ENCODE results near the gene COL15A1.
"Not testable (repeated sequence)": the region's sequence is repeated elsewhere in the genome, so short reads cannot be mapped to it uniquely, and the experiment has no call there.

Gene COL15A1

DNA sequence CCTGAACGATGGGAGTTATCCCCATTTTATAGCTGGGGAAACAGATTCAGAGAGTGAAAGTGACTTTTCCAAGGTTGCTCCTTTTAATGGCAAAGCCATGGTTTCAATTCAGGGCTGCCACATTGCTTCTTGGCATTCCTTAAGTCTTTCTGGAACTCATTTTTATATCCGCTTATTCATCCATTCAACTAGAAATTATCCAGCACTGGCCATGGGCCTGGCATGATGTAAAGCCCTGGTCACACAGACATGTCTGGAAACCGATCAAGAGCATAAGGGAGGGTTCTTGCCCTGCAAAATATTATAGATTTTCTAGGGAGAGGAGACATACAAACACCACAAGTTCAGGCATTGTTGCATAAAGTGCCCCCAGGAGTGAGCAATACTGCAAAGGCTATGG, 43.0 kb upstream of the COL15A1 start:
- no peak overlapping the region for H3K27ac ChIP-seq
- TF ChIP-seq CTCF (IDR thresholded peaks at IDR 0.05) (no peak), ZFX (IDR thresholded peaks at IDR 0.05; ENCODE audit: borderline replicate concordance) (no peak)

DNA sequence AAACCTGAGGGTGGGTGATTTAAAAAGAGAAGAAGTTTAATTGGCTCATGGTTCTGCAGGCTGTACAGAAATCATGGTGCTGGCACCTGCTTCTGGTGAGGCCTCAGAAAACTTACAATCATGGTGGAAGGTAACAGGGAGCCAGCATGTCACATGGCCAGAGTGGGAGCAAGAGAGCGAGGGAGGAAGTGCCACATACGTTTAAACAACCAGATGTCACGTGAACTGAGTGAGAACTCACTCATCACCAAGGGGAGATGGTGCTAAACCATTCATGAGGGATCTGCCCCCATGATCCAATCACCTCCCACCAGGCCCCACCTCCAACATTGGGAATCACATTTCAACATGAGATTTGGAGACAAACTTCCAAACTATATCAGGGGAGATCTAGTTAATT, 41.9 kb upstream of the COL15A1 start:
- H3K27ac ChIP-seq, result not testable (repeated sequence)

GRCh38 chr9:98902516-98902915, 41.2 kb upstream of the COL15A1 start:
- no peak overlapping the region for H3K27ac ChIP-seq
- TF ChIP-seq CTCF (IDR thresholded peaks at IDR 0.05), result no peak
- no peak for TF ChIP-seq ZFX (IDR thresholded peaks at IDR 0.05; ENCODE audit: borderline replicate concordance)

- TF ChIP-seq CTCF (IDR thresholded peaks at IDR 0.05), result no peak
- no peak for TF ChIP-seq ZFX (IDR thresholded peaks at IDR 0.05; ENCODE audit: borderline replicate concordance)
- no peak overlapping the region for H3K27ac ChIP-seq
Measured at GRCh38 chr9:98902925-98903324, 40.8 kb upstream of the COL15A1 start.

- H3K27ac ChIP-seq, result no peak overlapping the region
- no peak for TF ChIP-seq CTCF (IDR thresholded peaks at IDR 0.05)
- TF ChIP-seq ZFX (IDR thresholded peaks at IDR 0.05; ENCODE audit: borderline replicate concordance), result no peak
Measured at GRCh38 chr9:98903961-98904411, 39.7 kb upstream of the COL15A1 start.

DNA sequence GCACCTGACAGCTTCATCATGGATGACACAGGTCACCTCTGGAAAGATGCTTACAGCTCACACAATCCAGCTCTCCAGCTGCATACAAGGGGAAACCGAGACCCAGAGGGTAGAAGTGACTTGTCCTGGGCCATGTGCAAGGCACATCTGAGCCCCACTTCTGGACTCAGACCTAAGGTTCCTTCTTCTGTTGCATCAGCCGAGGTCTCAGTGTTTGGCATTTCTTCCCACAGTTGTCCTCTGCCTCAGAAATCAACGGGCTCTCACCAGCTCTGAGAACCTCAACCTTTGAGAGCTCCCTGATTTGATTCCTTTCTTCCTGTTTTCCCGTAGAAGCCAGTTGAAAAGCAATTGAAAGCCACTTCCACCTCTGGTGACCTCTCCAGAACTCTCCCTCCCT, 38.7 kb upstream of the COL15A1 start:
- no peak for TF ChIP-seq CTCF (IDR thresholded peaks at IDR 0.05)
- TF ChIP-seq ZFX (IDR thresholded peaks at IDR 0.05; ENCODE audit: borderline replicate concordance), result no peak
- H3K27ac ChIP-seq, result no peak overlapping the region

- no peak overlapping the region for H3K27ac ChIP-seq
Measured at GRCh38 chr9:98906273-98907040, 37.2 kb upstream of the COL15A1 start.

More at GRCh38 chr9:98906273-98907040, 37.2 kb upstream of the COL15A1 start:
- TF ChIP-seq ZFX (IDR thresholded peaks at IDR 0.05; ENCODE audit: borderline replicate concordance), result no peak
- no peak for TF ChIP-seq CTCF (IDR thresholded peaks at IDR 0.05)
